Spleen (tissue), 7 donors: ENCODE data around the gene TTC38.
A peak's percentile ranks its signal among the peaks of the same experiment; 100 is the strongest.

Source experiments
- POLR2AphosphoS5 ChIP-seq, 3 donors: sonication (generic); formaldehyde crosslinking; IDR thresholded peaks; one replicate each; pipeline ENCODE4 v1.5.1; 2017; ENCODE audit warnings: antibody characterized with exemption in 3 of 3
- TF ChIP-seq, protein P1 (sequence below), 11 experiments: fragments of 200-600 bp in 7 of 11; fragments of 450-650 bp in 4 of 11; sonication (generic) in 4 of 11; IDR thresholded peaks in 8 of 11; conservative IDR thresholded peaks in 3 of 11; 1 replicate in 7 of 11; 2 replicates in 4 of 11; pipeline versions ENCODE4 v1.4.0 to v1.8.0; 2016 to 2021; ENCODE audit warnings: antibody characterized with exemption in 11 of 11, inconsistent platforms in 4 of 11, mild to moderate bottlenecking in 1 of 11
- donor health status: DM: no; HTN: no; CAD: no; lungs with moderate emphysema.
- donor health status: DM: no; HTN: no; CAD: no.
- donor health status: DM: no; HTN: no; CAD: no.

DNA sequence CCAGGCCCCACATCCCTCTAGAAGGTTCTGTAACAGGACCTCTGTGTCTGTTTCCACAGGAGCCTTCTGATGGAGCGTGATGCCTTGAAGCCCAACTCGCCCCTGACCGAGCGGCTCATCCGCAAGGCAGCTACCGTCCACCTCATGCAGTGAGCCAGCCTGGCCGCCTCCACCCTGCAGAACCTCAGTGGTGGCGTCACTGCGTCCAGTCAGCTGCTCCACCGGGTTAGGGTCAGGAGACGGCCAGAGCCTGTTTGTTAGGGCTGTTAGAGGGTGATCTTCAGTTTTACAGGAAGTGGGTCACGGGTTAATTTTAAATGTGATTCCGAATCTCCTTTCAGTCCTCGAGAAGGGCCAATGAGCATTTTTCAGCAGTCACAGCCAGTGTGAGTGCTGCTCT lies 24.9 kb downstream of the TTC38 start:
- TF ChIP-seq, protein P1, sequence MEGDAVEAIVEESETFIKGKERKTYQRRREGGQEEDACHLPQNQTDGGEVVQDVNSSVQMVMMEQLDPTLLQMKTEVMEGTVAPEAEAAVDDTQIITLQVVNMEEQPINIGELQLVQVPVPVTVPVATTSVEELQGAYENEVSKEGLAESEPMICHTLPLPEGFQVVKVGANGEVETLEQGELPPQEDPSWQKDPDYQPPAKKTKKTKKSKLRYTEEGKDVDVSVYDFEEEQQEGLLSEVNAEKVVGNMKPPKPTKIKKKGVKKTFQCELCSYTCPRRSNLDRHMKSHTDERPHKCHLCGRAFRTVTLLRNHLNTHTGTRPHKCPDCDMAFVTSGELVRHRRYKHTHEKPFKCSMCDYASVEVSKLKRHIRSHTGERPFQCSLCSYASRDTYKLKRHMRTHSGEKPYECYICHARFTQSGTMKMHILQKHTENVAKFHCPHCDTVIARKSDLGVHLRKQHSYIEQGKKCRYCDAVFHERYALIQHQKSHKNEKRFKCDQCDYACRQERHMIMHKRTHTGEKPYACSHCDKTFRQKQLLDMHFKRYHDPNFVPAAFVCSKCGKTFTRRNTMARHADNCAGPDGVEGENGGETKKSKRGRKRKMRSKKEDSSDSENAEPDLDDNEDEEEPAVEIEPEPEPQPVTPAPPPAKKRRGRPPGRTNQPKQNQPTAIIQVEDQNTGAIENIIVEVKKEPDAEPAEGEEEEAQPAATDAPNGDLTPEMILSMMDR (IDR thresholded peaks at IDR 0.05 in 8 of 11, conservative IDR thresholded peaks at IDR 0.05 in 3 of 11) = no peak
- peak; percentile 5 to 72 (median 58) for TF ChIP-seq POLR2AphosphoS5 (IDR thresholded peaks at IDR 0.05)
